Duodenal mucosa (tissue), 2 donors: ENCODE data around the gene TNS3.
"Not testable (repeated sequence)": the region's sequence is repeated elsewhere in the genome, so short reads cannot be mapped to it uniquely, and the experiment has no call there.

Experiments
- H3K27ac ChIP-seq: one replicate; pipeline ENCODE4 v1.7.0; 2013; ENCODE audit warnings: low read depth, low read length
- H3K27me3 ChIP-seq, 2 donors: one replicate each; pipeline ENCODE4 v1.7.0; 2013; ENCODE audit warnings: low read length in 2 of 2, control low read depth in 1 of 2; ENCODE audit not compliant: insufficient read depth in 2 of 2, control insufficient read depth in 1 of 2
- H3K36me3 ChIP-seq, 2 donors: one replicate each; pipeline ENCODE4 v1.7.0; 2013; ENCODE audit warnings: low read length in 2 of 2, control low read depth in 1 of 2; ENCODE audit not compliant: insufficient read depth in 2 of 2, control insufficient read depth in 1 of 2
- H3K4me1 ChIP-seq, 2 donors: one replicate each; pipeline ENCODE4 v1.7.0; 2013; ENCODE audit warnings: low read length in 2 of 2, control low read depth in 1 of 2; ENCODE audit not compliant: insufficient read depth in 2 of 2, control insufficient read depth in 1 of 2
- H3K4me3 ChIP-seq, 2 donors: one replicate each; pipeline ENCODE4 v1.7.0; 2013; ENCODE audit warnings: low read length in 2 of 2, low read depth in 1 of 2
- H3K9ac ChIP-seq, 2 donors: one replicate each; pipeline ENCODE4 v1.7.0; 2013; ENCODE audit warnings: low read length in 2 of 2, low read depth in 1 of 2
- H3K9me3 ChIP-seq, 2 donors: one replicate each; pipeline ENCODE4 v1.7.0; 2013; ENCODE audit warnings: low read length in 2 of 2, control low read depth in 1 of 2; ENCODE audit not compliant: control insufficient read depth in 1 of 2

TNS3 gene

GRCh38 chr7:47541485-47541884, 40.4 kb downstream of the TNS3 start:
- H3K4me1 ChIP-seq = peaks cover 49 to 66% of the 10 kb centered on the region in 2 donors
- not testable (repeated sequence) for H3K27ac ChIP-seq, H3K4me3 ChIP-seq, H3K36me3 ChIP-seq, H3K9me3 ChIP-seq, H3K9ac ChIP-seq, H3K27me3 ChIP-seq

- no peak overlapping the region for H3K9ac ChIP-seq
These were observed 41.2 kb downstream of the TNS3 start for GRCh38 chr7:47540387-47541350.

GRCh38 chr7:47540053-47540386, 41.9 kb downstream of the TNS3 start:
- H3K27ac ChIP-seq = no peak overlapping the region
- no peaks in the 10 kb centered on the region for H3K36me3 ChIP-seq
- H3K4me1 ChIP-seq = peaks cover 51 to 64% of the 10 kb centered on the region in 2 donors
- H3K4me3 ChIP-seq = no peak overlapping the region
- no peak overlapping the region for H3K9ac ChIP-seq
- no peaks in the 10 kb centered on the region for H3K9me3 ChIP-seq
- H3K27me3 ChIP-seq = no peaks in the 10 kb centered on the region

More at GRCh38 chr7:47540387-47541350, 41.2 kb downstream of the TNS3 start:
- no peaks in the 10 kb centered on the region for H3K36me3 ChIP-seq
- no peak overlapping the region for H3K27ac ChIP-seq
- H3K27me3 ChIP-seq = no peaks in the 10 kb centered on the region
- H3K9me3 ChIP-seq = no peaks in the 10 kb centered on the region
- peaks cover 49 to 65% of the 10 kb centered on the region in 2 donors for H3K4me1 ChIP-seq
- H3K4me3 ChIP-seq = no peak overlapping the region

GRCh38 chr7:47539398-47540052, 42.4 kb downstream of the TNS3 start:
- H3K9ac ChIP-seq = no peak overlapping the region
- H3K4me1 ChIP-seq = peaks cover 56 to 66% of the 10 kb centered on the region in 2 donors
- no peak overlapping the region for H3K27ac ChIP-seq
- H3K27me3 ChIP-seq = no peaks in the 10 kb centered on the region
- H3K4me3 ChIP-seq = no peak overlapping the region
- no peaks in the 10 kb centered on the region for H3K36me3 ChIP-seq
- no peaks in the 10 kb centered on the region for H3K9me3 ChIP-seq

- Histone ChIP-seq H3K27me3 (no peaks in the 10 kb centered on the region), H3K27ac (no peak overlapping the region), H3K36me3 (no peaks in the 10 kb centered on the region), H3K4me3 (no peak overlapping the region), H3K9me3 (no peaks in the 10 kb centered on the region), H3K9ac (no peak overlapping the region), H3K4me1 (peaks cover 59 to 60% of the 10 kb centered on the region in 2 donors)
These were observed 43.0 kb downstream of the TNS3 start for GRCh38 chr7:47538846-47539311.

- peak overlapping the region; percentile 79 for H3K4me3 ChIP-seq
- H3K4me1 ChIP-seq = peaks cover 52 to 54% of the 10 kb centered on the region in 2 donors
- no peaks in the 10 kb centered on the region for H3K9me3 ChIP-seq
- no peaks in the 10 kb centered on the region for H3K36me3 ChIP-seq
- no peaks in the 10 kb centered on the region for H3K27me3 ChIP-seq
- H3K9ac ChIP-seq = peak overlapping the region; percentile 40
- H3K27ac ChIP-seq = no peak overlapping the region
These were observed 43.9 kb downstream of the TNS3 start for GRCh38 chr7:47537716-47538675.

DNA sequence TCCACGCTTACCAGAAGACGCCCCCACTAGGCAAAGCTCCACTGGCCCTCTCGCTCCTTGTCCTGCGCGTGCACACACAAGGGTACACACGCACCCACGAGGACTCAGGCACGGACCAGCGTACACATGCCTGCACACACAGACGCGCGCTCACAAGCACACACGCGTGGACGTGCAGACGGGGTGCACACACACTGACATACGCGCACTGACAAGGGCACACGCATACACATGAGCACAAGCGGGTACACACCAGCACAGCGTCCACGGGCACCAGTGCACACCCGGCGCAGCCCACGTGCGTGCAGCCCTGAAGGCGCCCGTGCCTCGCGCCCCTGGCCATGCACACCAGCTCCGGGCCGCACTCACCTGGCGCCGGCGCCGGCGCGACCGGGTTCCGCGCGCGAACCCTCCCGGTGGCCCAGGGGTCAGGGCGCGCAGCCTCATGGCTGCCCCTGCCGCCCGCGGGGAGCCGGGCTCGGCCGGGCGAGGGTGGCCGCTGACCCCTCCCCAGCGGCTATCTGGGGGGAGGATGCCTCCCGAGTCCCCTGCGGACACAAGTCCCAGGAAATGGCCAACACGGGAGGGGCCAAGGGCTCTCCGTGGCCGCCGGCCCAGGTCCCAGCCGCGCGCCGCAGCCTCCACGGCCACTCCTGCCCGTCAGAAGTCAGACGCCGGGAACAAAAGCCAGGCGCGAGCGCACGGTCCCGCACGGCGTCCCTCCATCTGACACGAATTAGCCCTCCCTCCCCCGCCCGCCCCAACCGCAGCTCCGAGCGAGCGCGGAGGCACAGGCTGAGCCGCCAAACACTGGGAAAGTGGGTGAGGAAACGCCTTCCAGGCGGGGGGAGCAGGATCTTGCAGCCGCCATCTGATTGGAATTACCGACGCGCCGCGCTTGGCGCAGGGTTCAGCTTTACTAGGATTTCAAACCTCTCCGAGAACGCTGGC, 45.0 kb downstream of the TNS3 start:
- Histone ChIP-seq H3K9ac (peak overlapping the region; percentile 40), H3K4me3 (peak overlapping the region; percentile 79), H3K27me3 (no peaks in the 10 kb centered on the region), H3K27ac (no peak overlapping the region), H3K4me1 (peaks cover 52 to 54% of the 10 kb centered on the region in 2 donors), H3K9me3 (no peaks in the 10 kb centered on the region), H3K36me3 (no peaks in the 10 kb centered on the region)

DNA sequence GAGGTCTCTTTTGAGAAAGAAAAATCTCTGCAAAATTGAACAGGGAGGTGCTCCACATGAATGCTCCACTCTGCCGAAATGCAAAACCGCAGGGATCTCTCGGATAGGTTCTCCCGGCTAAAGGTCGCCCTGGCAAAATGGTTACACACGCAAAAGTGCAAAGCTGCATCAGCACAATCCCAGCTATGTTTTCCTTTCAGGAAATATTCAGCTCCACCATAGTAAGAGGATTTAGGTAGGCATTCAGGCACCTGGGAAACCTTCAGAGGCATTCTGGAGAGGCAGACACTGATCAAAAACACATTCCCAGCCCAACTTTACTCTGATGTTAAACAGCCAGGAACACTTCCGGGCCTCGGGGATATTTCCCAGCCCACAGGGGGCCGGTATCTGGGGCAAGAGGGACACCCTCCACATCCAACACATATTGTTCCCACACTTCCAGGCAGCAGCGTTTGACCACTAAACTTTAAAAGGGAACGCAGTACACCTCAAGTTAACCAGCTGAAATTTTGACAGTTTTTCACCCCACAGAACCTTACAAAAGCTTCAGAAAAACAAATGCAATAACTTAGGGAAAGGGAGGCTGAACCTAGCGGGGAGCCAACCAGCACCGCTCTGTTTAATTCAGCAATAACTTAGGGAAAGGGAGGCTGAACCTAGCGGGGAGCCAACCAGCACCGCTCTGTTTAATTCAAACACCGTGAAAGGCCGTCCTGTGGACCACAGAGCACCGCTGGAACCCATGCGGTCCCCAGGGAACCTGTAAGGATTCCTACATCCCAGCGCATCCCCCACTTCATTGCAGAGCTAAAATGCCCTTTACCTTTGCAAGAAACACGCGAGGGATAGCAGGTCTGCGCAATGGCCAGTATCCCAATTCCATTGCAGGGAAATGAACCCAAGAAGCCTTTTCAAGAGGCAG, 45.9 kb downstream of the TNS3 start:
- Histone ChIP-seq H3K27me3 (no peaks in the 10 kb centered on the region), H3K4me3 (peak overlapping the region; percentile 79), H3K27ac (no peak overlapping the region), H3K9me3 (no peaks in the 10 kb centered on the region), H3K36me3 (no peaks in the 10 kb centered on the region), H3K4me1 (peaks cover 52 to 54% of the 10 kb centered on the region in 2 donors), H3K9ac (peak overlapping the region; percentile 11 to 40)
